ENCODE results near the gene TPM2.

The TPM2 gene

DNA sequence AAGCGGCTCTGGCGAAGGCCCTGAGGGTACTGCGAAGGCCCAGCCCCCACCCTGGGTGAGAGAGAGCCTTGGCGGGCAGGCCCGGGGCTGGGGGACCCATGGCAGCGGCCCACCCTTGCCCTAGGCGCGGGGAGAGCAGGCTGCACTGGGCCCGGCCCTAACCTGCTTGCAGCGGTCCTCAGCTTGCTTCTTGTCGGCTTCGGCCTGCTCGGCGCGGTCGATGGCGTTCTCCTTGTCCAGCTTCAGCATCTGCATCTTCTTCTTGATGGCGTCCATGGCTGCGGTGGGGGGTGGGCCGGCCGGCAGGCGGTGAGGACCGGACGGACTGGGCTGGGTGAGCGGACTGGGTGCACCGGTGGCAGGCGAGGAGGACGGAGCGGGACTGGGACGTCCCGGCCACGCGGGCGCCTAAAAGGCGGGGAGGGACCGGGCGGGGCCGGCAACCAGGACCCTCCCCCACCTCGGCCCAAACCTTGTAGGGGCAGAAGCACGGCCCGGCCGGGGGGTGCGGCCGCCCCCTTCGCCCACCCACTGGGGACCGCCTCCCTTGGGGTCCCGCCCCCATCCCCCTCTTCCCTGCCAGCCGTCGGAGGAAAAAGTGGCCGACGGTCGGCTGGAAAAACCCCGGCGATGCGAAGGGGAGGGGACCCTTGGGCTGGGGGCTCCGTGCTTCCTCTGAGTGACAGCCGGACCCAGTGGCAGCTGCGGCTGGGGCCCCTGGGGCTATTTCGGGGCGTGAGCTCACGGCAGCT, at the start of gene TPM2:
Gene TPM2, minus strand, starts transcription at position 384 of the 752 bp plus-strand sequence. Its CDS starts 108 bp downstream, at position 276.
- DNase-seq (ENCODE audit: low read depth, low spot score), result no peak

DNA sequence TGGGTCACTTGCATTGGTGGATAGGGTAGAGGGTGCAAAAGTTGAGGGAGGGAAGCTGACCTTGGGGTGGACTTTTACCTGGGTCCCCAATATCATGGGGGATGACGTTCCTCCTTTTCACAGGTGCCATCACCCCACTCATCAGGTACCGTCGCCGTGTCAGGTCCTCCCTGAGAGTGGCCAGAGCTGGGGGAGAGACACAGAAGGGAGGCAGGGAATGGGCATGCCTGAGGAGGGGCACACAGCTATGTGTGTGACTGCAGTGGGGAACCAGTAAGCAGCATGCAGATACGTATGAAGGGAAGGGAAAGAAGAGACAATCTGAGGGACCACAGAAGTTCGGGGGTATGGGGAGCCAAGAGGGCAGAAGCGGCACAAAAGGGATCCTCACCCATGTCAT, 49.2 kb upstream of the TPM2 start:
- no peak for DNase-seq (ENCODE audit: low read depth, low spot score)

GRCh38 chr9:35738186-35738585, 48.5 kb upstream of the TPM2 start:
- DNase-seq (ENCODE audit: low read depth, low spot score), result no peak

GRCh38 chr9:35737143-35737542, 47.4 kb upstream of the TPM2 start:
- no peak for DNase-seq (ENCODE audit: low read depth, low spot score)

DNA sequence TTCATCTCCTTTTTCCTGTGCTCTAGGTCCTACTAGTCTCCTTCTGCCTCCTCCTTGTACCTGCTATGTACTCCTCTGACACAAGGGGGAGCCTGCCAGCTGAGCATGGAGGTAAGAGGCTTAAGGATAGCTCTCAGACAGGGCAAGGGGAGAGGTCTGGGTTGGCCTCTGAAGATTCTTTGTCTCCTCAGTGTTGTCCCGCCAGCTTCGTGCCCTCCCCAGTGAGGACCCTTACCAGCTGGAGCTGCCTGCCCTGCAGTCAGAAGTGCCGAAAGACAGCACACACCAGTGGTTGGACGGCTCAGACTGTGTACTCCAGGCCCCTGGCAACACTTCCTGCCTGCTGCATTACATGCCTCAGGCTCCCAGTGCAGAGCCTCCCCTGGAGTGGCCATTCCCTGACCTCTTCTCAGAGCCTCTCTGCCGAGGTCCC, 46.5 kb upstream of the TPM2 start:
- no peak for DNase-seq (ENCODE audit: low read depth, low spot score)

DNA sequence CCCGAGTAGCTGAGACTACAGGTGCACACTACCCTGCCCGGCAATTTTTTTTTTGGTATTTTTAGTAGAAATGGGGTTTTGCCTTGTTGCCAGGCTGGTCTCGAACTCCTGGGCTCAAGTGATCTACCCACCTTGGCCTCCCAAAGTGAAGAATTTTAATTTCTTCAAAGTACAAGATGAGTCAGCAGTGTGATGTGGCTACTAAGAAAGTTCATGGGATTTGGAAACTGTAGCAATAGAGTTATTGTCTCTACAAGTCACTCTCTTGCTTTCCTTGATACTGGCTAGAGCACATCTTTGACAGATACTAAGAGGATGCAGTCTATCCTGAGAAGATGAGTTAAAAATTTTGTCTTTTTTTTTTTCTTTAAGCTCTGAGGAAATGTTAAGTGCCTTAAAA, 44.4 kb upstream of the TPM2 start:
- DNase-seq (ENCODE audit: low read depth, low spot score), result no peak

DNA sequence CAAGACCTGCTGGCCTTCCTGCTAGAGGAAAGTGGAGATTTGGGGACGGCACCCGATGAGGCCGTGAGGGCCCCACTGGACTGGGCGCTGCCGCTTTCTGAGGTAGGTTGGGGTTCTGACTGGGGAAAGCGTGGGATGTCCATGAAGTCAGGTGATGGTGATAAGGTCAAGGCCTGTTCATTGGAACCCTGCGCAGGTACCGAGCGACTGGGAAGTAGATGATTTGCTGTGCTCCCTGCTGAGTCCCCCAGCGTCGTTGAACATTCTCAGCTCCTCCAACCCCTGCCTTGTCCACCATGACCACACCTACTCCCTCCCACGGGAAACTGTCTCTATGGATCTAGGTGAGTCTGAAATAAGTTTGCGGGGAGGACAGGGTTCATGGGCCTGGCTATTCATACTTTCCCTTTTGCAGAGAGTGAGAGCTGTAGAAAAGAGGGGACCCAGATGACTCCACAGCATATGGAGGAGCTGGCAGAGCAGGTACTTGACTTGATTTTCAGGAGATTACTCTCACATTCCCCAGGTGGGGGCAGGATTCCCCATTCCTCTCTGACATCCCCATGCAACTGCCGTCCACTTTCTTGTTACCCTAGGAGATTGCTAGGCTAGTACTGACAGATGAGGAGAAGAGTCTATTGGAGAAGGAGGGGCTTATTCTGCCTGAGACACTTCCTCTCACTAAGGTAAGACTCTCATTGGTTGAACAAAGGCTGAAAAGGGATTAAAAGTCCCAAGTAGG, 43.2 kb upstream of the TPM2 start:
- no peak for DNase-seq (ENCODE audit: low read depth, low spot score)

- DNase-seq (ENCODE audit: low read depth, low spot score), result peak; percentile 65
These were observed 42.6 kb upstream of the TPM2 start, which contains the start of the genes CREB3 and TLN1 for GRCh38 chr9:35732185-35732799. Gene CREB3 (plus strand): TSS chr9:35732666. CDS start chr9:35732773, 107 bp downstream. Gene TLN1 (minus strand): TSS chr9:35732195. CDS start chr9:35725694, 6,501 bp downstream.

GRCh38 chr9:35731415-35732184, 41.9 kb upstream of the TPM2 start:
- DNase-seq (ENCODE audit: low read depth, low spot score), result no peak

GRCh38 chr9:35730486-35730854, 40.7 kb upstream of the TPM2 start:
- no peak for DNase-seq (ENCODE audit: low read depth, low spot score)

- DNase-seq (ENCODE audit: low read depth, low spot score), result no peak
These were observed 40.2 kb upstream of the TPM2 start for GRCh38 chr9:35729700-35730485.

- DNase-seq (ENCODE audit: low read depth, low spot score), result no peak
These were observed 39.4 kb upstream of the TPM2 start for GRCh38 chr9:35729101-35729500.

- peak; percentile 80 for DNase-seq (ENCODE audit: low read depth, low spot score)
These were observed 38.6 kb upstream of the TPM2 start for GRCh38 chr9:35728041-35728971.

GRCh38 chr9:35727676-35728040, 37.9 kb upstream of the TPM2 start:
- DNase-seq (ENCODE audit: low read depth, low spot score), result no peak

DNA sequence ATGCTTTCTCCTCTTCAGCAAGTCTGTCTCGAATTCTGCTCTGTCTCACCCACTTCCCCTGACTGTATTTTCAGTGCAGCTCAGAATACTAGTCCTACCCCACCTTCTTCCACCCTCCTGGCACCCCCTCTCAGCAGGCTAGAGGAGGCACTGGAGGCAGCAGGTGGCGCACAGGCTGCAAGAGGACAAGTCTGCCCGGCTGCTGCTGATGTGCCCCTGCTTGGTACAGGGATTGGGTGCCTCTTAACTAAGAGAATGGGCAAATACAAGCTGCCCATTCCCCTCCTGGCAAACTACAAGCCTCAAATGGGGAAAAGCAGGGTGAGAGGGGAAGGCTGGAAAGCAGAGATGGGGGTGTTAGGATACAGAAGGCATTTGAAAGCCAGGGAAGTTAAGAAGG, 37.2 kb upstream of the TPM2 start:
- no peak for DNase-seq (ENCODE audit: low read depth, low spot score)

GRCh38 chr9:35725362-35725761, 35.6 kb upstream of the TPM2 start:
- no peak for DNase-seq (ENCODE audit: low read depth, low spot score)

GRCh38 chr9:35723908-35724307, 34.2 kb upstream of the TPM2 start:
- no peak for DNase-seq (ENCODE audit: low read depth, low spot score)

DNA sequence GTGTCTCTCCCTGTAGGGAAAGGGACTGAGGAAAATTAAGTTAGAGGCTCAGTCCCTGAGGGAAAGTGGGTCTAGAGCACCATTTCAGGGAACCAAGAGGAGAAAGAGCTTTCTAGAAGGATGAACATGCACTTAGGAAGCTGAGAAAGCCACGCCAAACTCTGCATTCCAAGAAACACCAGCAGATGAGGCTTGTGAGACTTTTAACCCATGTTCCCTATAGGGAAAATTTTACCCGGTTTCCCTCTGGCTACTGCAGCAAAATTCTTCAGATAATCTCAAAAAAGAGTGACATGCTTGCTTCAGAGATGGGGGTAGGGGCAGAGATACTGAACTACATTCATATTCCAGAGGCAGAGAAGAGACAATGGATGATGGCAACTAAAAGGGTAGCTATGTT, 33.7 kb upstream of the TPM2 start:
- DNase-seq (ENCODE audit: low read depth, low spot score), result no peak

DNA sequence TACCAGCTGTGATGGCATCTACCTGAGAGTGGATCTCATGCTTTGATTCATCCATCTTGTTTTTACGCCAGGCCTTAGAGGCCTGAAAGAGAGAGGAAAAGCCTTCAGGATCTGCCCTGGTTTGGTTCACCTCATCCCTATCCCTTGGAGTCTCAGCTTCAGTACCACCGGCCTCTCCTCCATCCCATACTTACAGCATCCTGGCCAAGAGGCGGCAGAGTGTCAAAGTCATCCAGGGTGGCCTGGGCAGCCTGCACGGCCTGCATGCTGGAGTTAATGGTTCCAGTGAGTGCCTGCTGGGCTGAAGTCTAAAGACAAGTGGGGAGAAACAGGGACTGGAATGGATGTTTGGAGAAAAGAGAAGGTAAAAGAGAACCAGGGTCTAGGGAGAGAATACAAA, 29.8 kb upstream of the TPM2 start:
- DNase-seq (ENCODE audit: low read depth, low spot score), result no peak

Data from iPS DF 19.7 (cell line).